ENCODE measurements around the gene ASIC4. TPM values are rescaled to one million over a fixed set of nuclear protein-coding genes. Genes with fewer than 3 reads are reported as not detected.

The ASIC4 gene
- total and polyA plus RNA-seq, 2 of the 13 experiments (the other 11 are each of a cell fraction or from before 2014, with no cell fraction given) = 0.03 TPM; not detected in 1

GRCh38 chr2:219567791-219568361 lies 53.6 kb downstream of the ASIC4 start (continued):
- TF ChIP-seq NPAS2 (CRISPR knock-in tag; IDR thresholded peaks at IDR 0.05; ENCODE audit: borderline replicate concordance) (no peak), ATAD3A (CRISPR knock-in tag; IDR thresholded peaks at IDR 0.05) (no peak), FOSL1 (CRISPR knock-in tag; IDR thresholded peaks at IDR 0.05; ENCODE audit: borderline replicate concordance) (no peak), ZSCAN31 (CRISPR knock-in tag; IDR thresholded peaks at IDR 0.05; ENCODE audit: low read depth) (no peak), PHB2 (IDR thresholded peaks at IDR 0.05; ENCODE audit: partially characterized antibody) (no peak), PHF5A (CRISPR knock-in tag; IDR thresholded peaks at IDR 0.05; ENCODE audit: low read depth, unreplicated experiment) (no peak), MLX (CRISPR knock-in tag; IDR thresholded peaks at IDR 0.05) (no peak), SNRNP70 (IDR thresholded peaks at IDR 0.05; ENCODE audit: low read depth, low read length) (no peak), TRIM24 (CRISPR knock-in tag; IDR thresholded peaks at IDR 0.05) (no peak), ZNF883 (CRISPR knock-in tag; IDR thresholded peaks at IDR 0.05; ENCODE audit: not compliant biosample characterization) (no peak), NR2C2 (CRISPR knock-in tag; IDR thresholded peaks at IDR 0.05; ENCODE audit: borderline replicate concordance) (no peak), ZNF205 (CRISPR knock-in tag; IDR thresholded peaks at IDR 0.05) (no peak), NR2F2 (IDR thresholded peaks at IDR 0.05; ENCODE audit: borderline replicate concordance, low read depth) (no peak), SNAPC5 (CRISPR knock-in tag; IDR thresholded peaks at IDR 0.05; ENCODE audit: borderline replicate concordance) (no peak), HOXA3 (CRISPR knock-in tag; IDR thresholded peaks at IDR 0.05) (no peak; the same call in 1 of the 2 replicates), ZNF790 (CRISPR knock-in tag; IDR thresholded peaks at IDR 0.05; ENCODE audit: borderline replicate concordance) (no peak), ZNF841 (CRISPR knock-in tag; IDR thresholded peaks at IDR 0.05; ENCODE audit: borderline replicate concordance) (no peak), ZNF12 (CRISPR knock-in tag; IDR thresholded peaks at IDR 0.05) (no peak), HNF1B (CRISPR knock-in tag; IDR thresholded peaks at IDR 0.05) (no peak), KDM3A (CRISPR knock-in tag; IDR thresholded peaks at IDR 0.05; ENCODE audit: low read depth) (no peak), ZNF770 (CRISPR knock-in tag; IDR thresholded peaks at IDR 0.05) (no peak), KMT2B (CRISPR knock-in tag; IDR thresholded peaks at IDR 0.05) (no peak), HOXA7 (CRISPR knock-in tag; IDR thresholded peaks at IDR 0.05) (no peak), TBX2 (CRISPR knock-in tag; IDR thresholded peaks at IDR 0.05; ENCODE audit: borderline replicate concordance) (peak; percentile 25), KLF9 (CRISPR knock-in tag; IDR thresholded peaks at IDR 0.05; ENCODE audit: low read depth) (no peak), ZNF607 (CRISPR knock-in tag; IDR thresholded peaks at IDR 0.05; ENCODE audit: borderline replicate concordance) (no peak), ZNF33A (CRISPR knock-in tag; IDR thresholded peaks at IDR 0.05; ENCODE audit: borderline replicate concordance) (no peak), STAG1 (CRISPR knock-in tag; IDR thresholded peaks at IDR 0.05) (no peak), ZBTB8A (CRISPR knock-in tag; IDR thresholded peaks at IDR 0.05; ENCODE audit: borderline replicate concordance, low read depth) (no peak), ZNF143 (CRISPR knock-in tag; IDR thresholded peaks at IDR 0.05) (no peak)

All from HepG2 (cell line).